Measurements from ENCODE around the gene REXO4.

Gene REXO4

DNA sequence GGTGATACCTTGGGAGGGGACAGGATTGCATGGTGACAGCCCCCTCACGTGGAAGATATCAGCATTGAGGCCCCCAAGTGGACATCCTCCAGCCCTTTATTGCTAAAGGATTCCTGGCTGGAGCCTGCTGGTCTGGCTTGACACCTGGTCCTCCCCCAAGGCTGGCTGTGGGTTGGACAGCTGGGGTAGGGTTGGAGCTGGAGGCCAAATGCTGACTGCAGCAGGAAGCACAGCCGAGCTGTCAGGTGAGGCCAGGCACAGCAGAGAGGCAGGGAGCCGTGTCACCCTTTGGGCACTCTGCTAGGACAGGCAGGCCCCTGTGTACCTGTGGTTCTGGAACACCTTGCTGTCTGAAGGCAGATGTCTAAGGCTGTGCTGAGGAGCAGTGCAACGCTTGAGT lies 44.2 kb upstream of the REXO4 start:
- no peak overlapping the region for H3K4me3 ChIP-seq (replicated peaks in 1 of 2; ENCODE audit: low read depth in 2 of 2, low read length in 2 of 2)
- TF ChIP-seq, protein P1, sequence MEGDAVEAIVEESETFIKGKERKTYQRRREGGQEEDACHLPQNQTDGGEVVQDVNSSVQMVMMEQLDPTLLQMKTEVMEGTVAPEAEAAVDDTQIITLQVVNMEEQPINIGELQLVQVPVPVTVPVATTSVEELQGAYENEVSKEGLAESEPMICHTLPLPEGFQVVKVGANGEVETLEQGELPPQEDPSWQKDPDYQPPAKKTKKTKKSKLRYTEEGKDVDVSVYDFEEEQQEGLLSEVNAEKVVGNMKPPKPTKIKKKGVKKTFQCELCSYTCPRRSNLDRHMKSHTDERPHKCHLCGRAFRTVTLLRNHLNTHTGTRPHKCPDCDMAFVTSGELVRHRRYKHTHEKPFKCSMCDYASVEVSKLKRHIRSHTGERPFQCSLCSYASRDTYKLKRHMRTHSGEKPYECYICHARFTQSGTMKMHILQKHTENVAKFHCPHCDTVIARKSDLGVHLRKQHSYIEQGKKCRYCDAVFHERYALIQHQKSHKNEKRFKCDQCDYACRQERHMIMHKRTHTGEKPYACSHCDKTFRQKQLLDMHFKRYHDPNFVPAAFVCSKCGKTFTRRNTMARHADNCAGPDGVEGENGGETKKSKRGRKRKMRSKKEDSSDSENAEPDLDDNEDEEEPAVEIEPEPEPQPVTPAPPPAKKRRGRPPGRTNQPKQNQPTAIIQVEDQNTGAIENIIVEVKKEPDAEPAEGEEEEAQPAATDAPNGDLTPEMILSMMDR (IDR thresholded peaks at IDR 0.05; ENCODE audit: low read depth, low read length) = no peak
- DNase-seq (ENCODE audit: low read depth in 2 of 2) = no peak

DNA sequence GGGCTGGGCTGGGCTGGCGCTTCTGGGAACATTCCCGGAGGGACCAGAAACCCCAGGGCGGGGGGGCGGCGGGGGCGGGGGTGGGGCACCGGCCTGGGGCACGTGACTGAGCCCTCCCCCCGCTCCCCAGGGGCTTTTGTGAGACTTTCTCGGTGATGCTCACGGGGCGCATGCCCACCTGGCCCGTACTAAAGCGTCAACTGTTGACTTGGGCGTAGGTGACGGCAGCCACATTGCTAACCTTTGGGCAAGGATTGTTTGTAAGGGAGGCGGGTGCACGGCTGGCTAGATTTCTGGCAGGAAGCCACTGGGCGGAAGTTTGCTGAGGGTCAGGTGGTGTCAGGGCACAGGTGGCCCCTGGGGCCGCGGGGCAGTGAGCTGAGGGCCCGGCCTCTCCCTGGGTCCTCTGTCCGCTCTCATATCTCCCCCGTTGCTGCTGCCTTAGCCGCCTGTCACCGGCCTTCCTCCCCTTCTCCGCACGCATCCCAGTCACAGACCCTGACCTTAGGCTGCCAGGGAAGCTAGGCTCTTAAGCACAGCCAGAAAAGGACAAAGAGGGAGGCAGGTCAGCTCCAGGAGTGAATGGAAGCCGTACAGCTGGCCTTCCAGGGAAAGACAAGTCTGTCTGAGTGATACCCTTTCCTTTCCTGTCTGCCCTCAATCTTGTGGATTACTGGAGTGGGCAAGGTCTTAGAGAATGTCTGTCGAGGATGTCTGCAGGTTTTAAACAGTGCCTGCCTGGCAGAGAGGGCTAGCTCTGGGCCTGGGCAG lies 42.8 kb upstream of the REXO4 start:
- TF ChIP-seq, protein P1 (IDR thresholded peaks at IDR 0.05; ENCODE audit: low read depth, low read length) = no peak
- peak overlapping the region; percentile 61 to 86 for H3K4me3 ChIP-seq (replicated peaks in 1 of 2; ENCODE audit: low read depth in 2 of 2, low read length in 2 of 2)
- DNase-seq (ENCODE audit: low read depth in 2 of 2) = peak in 1 of 2 donors; percentile 32

DNA sequence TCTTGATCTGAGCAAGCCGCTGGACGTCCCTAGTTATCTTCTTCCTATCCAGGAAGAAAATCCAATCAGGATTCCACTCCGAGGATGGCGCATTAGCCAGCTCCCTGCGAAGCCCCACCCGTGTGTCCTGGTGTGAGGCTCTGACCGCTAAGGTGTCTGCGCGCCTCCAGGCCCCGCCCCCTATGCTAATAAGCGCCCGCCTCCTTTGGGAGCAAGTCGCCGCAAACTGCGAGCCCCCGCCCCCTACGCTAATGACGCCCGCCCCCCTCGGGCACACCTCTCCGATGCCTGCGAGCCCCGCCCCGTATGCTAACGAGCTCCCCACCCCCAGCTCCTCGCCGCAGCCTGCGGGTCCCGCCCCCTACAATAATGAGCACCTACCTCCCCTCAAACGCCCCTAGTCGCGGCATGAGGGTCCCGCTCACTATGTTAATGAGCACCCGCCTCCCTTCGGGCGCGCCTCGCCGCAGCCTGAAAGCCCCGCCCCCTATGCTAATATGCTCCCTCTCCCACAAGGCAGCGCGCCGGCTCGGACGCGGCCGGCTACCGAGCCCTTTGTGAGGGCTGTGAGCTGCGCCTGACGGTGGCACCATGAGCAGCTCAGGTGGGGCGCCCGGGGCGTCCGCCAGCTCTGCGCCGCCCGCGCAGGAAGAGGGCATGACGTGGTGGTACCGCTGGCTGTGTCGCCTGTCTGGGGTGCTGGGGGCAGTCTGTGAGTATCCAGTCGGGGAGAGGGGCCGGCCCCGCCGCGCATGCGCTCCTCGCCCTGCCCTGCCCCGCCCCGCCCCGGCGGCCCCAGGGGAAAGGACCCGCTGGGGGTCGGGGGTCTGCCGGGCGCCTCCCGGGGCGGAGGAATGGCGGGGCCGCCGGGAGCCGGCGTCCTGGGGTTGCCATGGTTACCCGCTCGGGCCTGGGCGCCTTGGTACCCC lies 41.9 kb upstream of the REXO4 start, which contains the start of gene CACFD1:
TSS of gene CACFD1 (plus strand) at position 503 of the 929 bp plus-strand sequence. CDS start at position 592, 89 bp downstream.
- TF ChIP-seq, protein P1 (IDR thresholded peaks at IDR 0.05; ENCODE audit: low read depth, low read length) = no peak

DNA sequence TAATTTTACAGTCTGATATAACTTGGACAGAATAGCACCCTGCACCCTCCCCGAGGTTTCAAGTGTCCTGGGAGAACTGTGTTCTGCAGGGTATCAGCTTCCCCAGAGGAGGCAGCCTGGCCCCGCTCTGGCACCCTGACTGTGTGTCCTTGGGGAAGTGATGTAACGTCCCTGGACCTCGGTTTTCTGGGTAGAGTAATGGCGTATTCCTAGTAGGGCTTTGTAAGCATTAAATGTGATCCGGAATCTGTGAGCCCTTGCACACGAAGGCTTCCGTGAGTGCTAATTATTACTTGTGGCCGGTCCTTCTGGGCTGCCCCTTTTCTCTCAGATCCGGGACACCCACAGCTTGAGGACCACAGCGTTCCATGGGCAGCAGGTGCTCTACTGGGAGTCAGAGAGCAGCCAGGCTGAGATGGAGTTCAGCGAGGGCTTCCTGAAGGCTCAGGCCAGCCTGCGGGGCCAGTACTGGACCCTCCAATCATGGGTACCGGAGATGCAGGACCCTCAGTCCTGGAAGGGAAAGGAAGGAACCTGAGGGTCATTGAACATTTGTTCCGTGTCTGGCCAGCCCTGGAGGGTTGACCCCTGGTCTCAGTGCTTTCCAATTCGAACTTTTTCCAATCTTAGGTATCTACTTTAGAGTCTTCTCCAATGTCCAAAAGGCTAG lies 41.0 kb upstream of the REXO4 start:
- H3K4me3 ChIP-seq (replicated peaks in 1 of 2; ENCODE audit: low read depth in 2 of 2, low read length in 2 of 2) = no peak overlapping the region
- TF ChIP-seq, protein P1 (IDR thresholded peaks at IDR 0.05; ENCODE audit: low read depth, low read length) = no peak
- DNase-seq (ENCODE audit: low read depth in 2 of 2) = no peak

More for the DNA sequence above, 41.9 kb upstream of the REXO4 start, which contains the start of gene CACFD1:
- DNase-seq (ENCODE audit: low read depth in 2 of 2) = peak; percentile 92 to 96
- H3K4me3 ChIP-seq (replicated peaks in 1 of 2; ENCODE audit: low read depth in 2 of 2, low read length in 2 of 2) = peak within 1 kb of the TSS; percentile 61 to 86

DNA sequence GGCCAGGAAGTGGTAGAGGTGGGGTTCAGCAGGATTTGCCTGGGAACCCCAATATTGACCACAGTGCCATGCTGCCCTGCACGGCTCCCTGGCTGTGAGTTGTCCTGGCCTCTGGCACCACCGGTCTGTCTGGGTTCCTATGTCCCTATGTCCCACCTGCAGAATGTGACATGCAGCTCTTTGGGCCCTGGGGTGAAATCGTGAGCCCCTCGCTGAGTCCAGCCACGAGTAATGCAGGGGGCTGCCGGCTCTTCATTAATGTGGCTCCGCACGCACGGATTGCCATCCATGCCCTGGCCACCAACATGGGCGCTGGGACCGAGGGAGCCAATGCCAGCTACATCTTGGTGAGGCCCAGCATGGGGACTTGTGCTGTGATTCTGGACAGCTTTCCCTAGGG lies 39.9 kb upstream of the REXO4 start:
- TF ChIP-seq, protein P1 (IDR thresholded peaks at IDR 0.05; ENCODE audit: low read depth, low read length) = no peak
- H3K4me3 ChIP-seq (replicated peaks in 1 of 2; ENCODE audit: low read depth in 2 of 2, low read length in 2 of 2) = no peak overlapping the region
- DNase-seq (ENCODE audit: low read depth in 2 of 2) = no peak

DNA sequence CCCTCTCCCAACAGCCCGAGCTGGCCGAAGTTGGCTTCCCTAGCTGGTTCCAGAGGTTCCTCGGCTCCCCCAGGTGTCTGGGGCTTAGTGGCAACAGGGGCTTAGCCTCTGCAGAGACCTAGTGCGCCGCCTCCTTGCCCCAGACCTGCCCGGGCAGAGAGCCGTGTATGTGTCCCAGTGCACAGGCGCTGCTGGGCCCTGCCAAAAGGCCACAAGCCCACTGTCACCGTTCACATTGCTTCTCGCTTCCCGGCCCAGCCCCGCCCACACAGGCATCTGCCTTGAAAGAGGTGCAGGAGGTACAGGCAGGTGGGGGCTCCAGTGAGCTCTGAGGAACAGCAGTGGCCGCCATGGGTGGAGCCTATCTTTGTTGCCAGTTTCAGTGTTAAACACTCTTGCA lies 39.4 kb upstream of the REXO4 start:
- no peak overlapping the region for H3K4me3 ChIP-seq (replicated peaks in 1 of 2; ENCODE audit: low read depth in 2 of 2, low read length in 2 of 2)
- TF ChIP-seq, protein P1 (IDR thresholded peaks at IDR 0.05; ENCODE audit: low read depth, low read length) = no peak
- no peak for DNase-seq (ENCODE audit: low read depth in 2 of 2)
